ENCODE measurements around the gene FAF2.

DNA sequence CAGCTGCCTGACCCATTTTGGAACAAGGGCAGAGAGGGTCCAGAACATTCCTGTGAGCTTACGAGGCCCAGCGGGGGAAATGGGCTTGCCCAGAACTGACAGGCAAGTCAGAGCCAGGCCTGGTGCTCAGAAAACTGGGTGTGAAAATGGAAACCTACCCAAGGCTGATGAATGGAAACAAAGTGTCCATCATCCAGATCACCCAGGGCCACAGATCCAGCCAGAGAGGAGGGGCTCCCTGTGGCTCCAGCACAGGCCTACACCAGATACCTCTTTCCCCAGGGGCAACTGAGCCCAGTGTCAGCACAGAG is 35.0 kb upstream of the FAF2 start:
- TF ChIP-seq, protein P1, sequence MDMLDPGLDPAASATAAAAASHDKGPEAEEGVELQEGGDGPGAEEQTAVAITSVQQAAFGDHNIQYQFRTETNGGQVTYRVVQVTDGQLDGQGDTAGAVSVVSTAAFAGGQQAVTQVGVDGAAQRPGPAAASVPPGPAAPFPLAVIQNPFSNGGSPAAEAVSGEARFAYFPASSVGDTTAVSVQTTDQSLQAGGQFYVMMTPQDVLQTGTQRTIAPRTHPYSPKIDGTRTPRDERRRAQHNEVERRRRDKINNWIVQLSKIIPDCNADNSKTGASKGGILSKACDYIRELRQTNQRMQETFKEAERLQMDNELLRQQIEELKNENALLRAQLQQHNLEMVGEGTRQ (IDR thresholded peaks at IDR 0.05): no peak
- TF ChIP-seq, protein P2, sequence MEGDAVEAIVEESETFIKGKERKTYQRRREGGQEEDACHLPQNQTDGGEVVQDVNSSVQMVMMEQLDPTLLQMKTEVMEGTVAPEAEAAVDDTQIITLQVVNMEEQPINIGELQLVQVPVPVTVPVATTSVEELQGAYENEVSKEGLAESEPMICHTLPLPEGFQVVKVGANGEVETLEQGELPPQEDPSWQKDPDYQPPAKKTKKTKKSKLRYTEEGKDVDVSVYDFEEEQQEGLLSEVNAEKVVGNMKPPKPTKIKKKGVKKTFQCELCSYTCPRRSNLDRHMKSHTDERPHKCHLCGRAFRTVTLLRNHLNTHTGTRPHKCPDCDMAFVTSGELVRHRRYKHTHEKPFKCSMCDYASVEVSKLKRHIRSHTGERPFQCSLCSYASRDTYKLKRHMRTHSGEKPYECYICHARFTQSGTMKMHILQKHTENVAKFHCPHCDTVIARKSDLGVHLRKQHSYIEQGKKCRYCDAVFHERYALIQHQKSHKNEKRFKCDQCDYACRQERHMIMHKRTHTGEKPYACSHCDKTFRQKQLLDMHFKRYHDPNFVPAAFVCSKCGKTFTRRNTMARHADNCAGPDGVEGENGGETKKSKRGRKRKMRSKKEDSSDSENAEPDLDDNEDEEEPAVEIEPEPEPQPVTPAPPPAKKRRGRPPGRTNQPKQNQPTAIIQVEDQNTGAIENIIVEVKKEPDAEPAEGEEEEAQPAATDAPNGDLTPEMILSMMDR (IDR thresholded peaks at IDR 0.05): no peak
- TF ChIP-seq CHD2 (IDR thresholded peaks at IDR 0.05; ENCODE audit: low read length, partially characterized antibody) (no peak), HOXA7 (CRISPR knock-in tag; IDR thresholded peaks at IDR 0.05) (no peak), POLR2A (IDR thresholded peaks at IDR 0.05; ENCODE audit: low read length) (no peak), ELK1 (IDR thresholded peaks at IDR 0.05; ENCODE audit: low read depth, low read length) (no peak), FOSL2 (IDR thresholded peaks at IDR 0.05) (no peak), FOSL2 (CRISPR knock-in tag; IDR thresholded peaks at IDR 0.05) (no peak), MAX (IDR thresholded peaks at IDR 0.05) (no peak), BHLHE40 (IDR thresholded peaks at IDR 0.05; ENCODE audit: low read depth, low read length) (no peak), NPAS2 (CRISPR knock-in tag; IDR thresholded peaks at IDR 0.05; ENCODE audit: borderline replicate concordance) (no peak), RFX5 (IDR thresholded peaks at IDR 0.05) (no peak), PHF8 (IDR thresholded peaks at IDR 0.05; ENCODE audit: borderline replicate concordance, low read depth) (no peak), CBX2 (IDR thresholded peaks at IDR 0.05; ENCODE audit: borderline replicate concordance, low read depth) (no peak), RAD21 (conservative IDR thresholded peaks at IDR 0.05 in 1 of 2, IDR thresholded peaks at IDR 0.05 in 1 of 2) (no peak)
